ENCODE measurements around the gene RIN1.
A peak's percentile ranks its signal among the peaks of the same experiment; 100 is the strongest.

The RIN1 gene

DNA sequence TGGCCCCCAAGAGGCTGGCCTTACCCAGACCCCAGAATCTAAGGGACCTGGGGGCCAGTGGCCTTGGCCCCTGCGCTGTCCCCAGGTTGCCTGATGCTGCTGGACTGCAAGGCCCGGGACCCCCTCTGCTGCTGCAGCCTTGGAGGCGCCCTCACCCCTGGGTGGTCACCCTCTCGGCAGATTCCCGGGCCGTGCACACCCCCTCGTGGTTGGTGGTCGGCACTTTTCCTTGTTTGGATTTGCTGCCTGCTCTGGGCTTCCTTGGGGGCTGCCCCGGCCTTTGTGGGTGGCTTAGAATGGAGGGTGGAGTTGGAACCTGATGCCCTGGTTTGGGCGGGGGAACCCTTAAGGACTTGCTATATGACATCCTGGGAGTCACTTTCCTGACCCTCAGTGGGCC lies 5.3 kb downstream of the RIN1 start:
- H3K4me3 ChIP-seq (ENCODE audit: low read depth, low read length), result no peak overlapping the region
- no peak for TF ChIP-seq MYC (IDR thresholded peaks at IDR 0.05; ENCODE audit: low read depth, low read length)

DNA sequence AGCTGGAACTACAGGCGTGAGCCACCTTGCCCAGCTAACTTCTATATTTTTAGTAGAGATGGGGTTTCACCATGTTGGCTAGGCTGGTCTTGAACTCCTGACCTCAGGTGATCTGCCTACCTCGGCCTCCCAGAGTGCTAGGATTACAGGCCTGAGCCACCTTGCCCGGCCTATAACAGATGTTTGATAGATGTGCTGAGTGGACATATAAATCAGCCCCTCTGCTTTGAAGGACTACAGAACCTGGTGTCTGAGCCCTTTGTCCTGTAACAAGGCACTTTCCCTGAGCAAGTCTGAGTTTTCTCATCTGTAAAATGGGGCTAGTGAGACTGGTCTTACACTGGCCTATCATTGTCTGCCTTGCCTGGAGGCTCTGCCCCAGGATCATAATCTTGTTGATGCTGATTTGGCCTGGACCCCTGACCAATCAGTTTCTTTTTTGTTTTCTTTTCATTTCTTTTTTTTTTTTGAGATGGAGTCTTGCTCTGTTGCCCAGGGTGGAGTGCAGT lies 7.0 kb downstream of the RIN1 start:
- no peak overlapping the region for H3K4me3 ChIP-seq (ENCODE audit: low read depth, low read length)
- TF ChIP-seq, protein P1, sequence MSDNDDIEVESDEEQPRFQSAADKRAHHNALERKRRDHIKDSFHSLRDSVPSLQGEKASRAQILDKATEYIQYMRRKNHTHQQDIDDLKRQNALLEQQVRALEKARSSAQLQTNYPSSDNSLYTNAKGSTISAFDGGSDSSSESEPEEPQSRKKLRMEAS (IDR thresholded peaks at IDR 0.05; ENCODE audit: low read depth, low read length), result no peak
- TF ChIP-seq POLR2A (IDR thresholded peaks at IDR 0.05; ENCODE audit: extremely low read depth, insufficient read length), result no peak
- TF ChIP-seq, protein P2, sequence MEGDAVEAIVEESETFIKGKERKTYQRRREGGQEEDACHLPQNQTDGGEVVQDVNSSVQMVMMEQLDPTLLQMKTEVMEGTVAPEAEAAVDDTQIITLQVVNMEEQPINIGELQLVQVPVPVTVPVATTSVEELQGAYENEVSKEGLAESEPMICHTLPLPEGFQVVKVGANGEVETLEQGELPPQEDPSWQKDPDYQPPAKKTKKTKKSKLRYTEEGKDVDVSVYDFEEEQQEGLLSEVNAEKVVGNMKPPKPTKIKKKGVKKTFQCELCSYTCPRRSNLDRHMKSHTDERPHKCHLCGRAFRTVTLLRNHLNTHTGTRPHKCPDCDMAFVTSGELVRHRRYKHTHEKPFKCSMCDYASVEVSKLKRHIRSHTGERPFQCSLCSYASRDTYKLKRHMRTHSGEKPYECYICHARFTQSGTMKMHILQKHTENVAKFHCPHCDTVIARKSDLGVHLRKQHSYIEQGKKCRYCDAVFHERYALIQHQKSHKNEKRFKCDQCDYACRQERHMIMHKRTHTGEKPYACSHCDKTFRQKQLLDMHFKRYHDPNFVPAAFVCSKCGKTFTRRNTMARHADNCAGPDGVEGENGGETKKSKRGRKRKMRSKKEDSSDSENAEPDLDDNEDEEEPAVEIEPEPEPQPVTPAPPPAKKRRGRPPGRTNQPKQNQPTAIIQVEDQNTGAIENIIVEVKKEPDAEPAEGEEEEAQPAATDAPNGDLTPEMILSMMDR (IDR thresholded peaks at IDR 0.05; ENCODE audit: low read depth, low read length), result no peak
- DNase-seq (ENCODE audit: low read depth), result no peak

More for the DNA sequence above, 5.3 kb downstream of the RIN1 start:
- DNase-seq (ENCODE audit: low read depth), result no peak

DNA sequence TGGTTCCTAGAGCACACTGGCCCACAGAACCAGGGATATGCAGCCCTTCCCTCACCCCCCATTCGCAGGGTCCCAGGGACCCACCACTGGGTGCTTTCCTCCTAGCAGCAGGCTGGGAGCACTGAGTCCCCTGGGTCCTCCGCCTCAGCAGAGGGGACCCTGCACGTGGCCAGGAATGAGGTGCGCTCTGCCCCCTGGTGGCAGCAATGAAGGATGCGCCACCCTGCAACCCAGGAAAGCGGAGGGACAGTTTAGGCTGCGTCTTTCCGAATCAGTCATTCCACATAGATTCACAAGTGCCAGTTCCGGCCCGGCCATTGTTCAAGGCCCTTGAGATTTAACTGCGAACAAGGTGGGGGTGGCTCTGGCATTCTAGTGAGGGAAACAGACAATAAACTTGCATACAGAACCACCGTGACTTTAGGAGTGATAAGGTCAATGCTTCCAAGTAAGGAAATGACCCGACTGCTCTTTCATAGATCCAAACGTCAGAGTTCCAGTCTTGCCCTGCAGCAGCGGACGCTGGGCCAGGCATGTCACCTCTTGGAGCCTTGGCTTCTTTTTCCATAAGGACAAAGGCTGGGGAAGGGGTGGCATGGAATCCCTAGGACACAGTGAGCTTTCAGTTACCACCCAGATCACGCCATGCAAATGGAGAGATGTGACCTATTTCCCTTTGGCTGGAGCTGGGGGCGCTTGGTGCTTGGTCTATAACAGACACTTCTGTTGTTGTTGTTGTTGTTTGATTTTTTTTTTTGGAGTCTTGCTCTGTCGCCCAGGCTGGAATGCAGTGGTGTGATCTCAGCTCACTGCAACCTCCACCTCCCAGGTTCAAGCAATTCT lies 7.7 kb downstream of the RIN1 start:
- peak; percentile 91 for DNase-seq (ENCODE audit: low read depth)
- TF ChIP-seq, protein P1 (IDR thresholded peaks at IDR 0.05; ENCODE audit: low read depth, low read length), result peak; percentile 99
- TF ChIP-seq POLR2A (IDR thresholded peaks at IDR 0.05; ENCODE audit: extremely low read depth, insufficient read length) (no peak), MYC (IDR thresholded peaks at IDR 0.05; ENCODE audit: low read depth, low read length) (peak; percentile 100)
- TF ChIP-seq, protein P2 (IDR thresholded peaks at IDR 0.05; ENCODE audit: low read depth, low read length), result peak; percentile 89
- no peak overlapping the region for H3K4me3 ChIP-seq (ENCODE audit: low read depth, low read length)

DNA sequence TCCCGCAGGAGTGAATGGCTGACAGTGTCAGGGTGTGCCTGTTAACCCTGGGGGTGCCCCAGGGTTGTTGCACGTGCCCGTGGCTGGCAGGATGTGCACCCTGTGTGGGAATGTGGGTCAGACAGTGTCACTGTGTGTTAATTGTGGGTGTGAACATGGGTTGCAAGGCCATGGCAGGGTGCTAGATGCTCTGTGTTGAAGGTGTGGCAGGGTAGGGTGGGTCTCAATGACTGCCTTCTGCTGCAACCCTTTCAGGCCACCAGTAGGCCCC lies 8.3 kb downstream of the RIN1 start:
- no peak for DNase-seq (ENCODE audit: low read depth)
- H3K4me3 ChIP-seq (ENCODE audit: low read depth, low read length), result no peak overlapping the region
- no peak for TF ChIP-seq POLR2A (IDR thresholded peaks at IDR 0.05; ENCODE audit: extremely low read depth, insufficient read length)
- TF ChIP-seq, protein P1 (IDR thresholded peaks at IDR 0.05; ENCODE audit: low read depth, low read length), result no peak
- no peak for TF ChIP-seq MYC (IDR thresholded peaks at IDR 0.05; ENCODE audit: low read depth, low read length)
- TF ChIP-seq, protein P2 (IDR thresholded peaks at IDR 0.05; ENCODE audit: low read depth, low read length), result no peak

DNA sequence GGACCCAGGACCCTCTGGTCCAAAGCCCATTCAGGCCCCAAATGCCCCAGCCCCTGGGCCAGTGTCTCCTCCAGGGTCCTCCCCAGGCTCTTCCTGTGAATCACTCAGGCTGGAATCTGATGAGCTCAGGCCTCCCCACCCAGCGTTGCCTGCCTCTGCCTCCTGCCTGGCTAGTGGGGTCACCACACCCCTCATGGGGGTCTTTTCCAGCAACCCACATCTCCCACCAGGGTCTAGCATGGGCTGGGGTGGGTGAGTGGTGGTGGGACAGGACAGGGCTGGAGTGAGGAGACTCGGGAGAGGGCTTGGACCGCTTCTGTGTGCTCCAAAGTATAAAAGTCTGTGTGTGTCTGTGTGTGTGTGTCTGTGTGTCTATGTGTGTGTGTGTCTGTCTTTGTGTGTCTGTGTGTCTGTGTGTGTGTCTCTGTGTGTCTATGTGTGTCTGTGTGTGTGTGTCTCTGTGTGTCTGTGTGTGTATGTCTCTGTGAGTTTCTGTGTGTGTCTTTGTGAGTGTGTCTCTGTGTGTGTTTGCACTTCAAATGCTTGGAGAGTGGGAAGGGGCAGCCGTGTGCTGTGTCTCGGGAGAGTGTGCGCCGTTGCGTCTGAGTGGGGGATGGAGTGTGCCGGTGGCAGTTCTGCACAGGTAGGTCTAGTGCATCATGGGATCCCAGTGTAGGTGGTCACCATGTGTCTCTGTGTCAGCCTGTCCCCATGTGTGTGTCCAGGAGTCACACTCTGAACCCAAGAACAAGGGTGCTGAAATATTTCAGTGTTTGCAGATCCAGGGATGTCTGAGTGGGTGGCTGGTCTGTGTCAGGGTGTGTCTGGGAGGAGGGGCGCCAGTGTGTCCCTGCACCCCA lies 8.8 kb downstream of the RIN1 start:
- TF ChIP-seq, protein P1 (IDR thresholded peaks at IDR 0.05; ENCODE audit: low read depth, low read length), result no peak
- TF ChIP-seq MYC (IDR thresholded peaks at IDR 0.05; ENCODE audit: low read depth, low read length), result no peak
- TF ChIP-seq, protein P2 (IDR thresholded peaks at IDR 0.05; ENCODE audit: low read depth, low read length), result no peak
- no peak for TF ChIP-seq POLR2A (IDR thresholded peaks at IDR 0.05; ENCODE audit: extremely low read depth, insufficient read length)
- H3K4me3 ChIP-seq (ENCODE audit: low read depth, low read length), result no peak overlapping the region
- no peak for DNase-seq (ENCODE audit: low read depth)

All from NB4 (cell line).